ENCODE measurements around the gene CHRDL2.

The CHRDL2 gene

DNA sequence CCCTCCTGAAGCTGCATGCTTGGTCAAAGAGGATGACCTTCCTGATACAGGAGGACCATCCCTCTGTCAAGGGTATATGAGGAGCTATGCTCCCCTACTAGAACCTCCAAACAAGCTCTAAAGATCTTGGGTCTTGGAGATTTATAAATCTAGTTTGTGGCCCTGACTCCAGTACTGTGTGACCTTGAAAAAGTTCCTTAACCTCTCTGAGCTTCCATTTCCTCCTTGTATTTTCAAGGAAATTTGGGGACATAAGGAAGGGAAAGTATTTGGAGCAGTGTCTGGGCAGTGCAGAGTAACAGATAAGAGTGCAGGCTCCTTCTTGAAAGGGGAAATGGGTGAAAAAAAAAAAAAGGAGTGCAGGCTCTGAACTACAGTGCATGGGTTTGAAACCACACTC, 45.9 kb downstream of the CHRDL2 start:
- no peak for DNase-seq (ENCODE audit: low spot score)

- DNase-seq (ENCODE audit: low spot score), result no peak
Measured at GRCh38 chr11:74684661-74685060, 46.6 kb downstream of the CHRDL2 start.

DNA sequence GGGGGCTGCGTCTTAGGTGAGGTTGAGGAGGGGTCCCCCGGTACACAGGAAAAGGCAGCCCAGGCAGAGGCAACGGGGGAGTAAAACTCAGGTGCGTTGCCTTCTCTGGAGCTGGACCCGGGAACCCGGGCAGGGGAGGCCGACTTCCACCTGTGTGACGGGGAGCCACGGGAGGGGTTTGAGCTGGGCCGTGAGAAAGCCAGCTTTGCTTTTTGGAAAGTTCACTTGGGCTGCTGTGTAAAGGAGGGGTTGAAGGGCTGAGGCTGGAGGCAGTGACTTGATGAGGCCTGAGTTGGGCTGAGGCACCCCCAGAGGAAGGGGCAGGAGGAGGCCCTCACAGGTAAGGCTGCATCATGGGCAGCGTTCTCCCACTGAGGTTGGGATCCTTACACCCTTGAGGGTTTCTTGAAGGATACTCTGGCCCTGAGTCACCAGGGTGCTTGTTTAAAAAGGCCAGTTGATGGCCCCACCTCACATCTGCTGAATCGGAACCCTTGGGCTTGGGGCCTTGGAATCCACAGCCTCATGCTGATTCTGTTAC, 47.2 kb downstream of the CHRDL2 start:
- no peak for DNase-seq (ENCODE audit: low spot score)

DNA sequence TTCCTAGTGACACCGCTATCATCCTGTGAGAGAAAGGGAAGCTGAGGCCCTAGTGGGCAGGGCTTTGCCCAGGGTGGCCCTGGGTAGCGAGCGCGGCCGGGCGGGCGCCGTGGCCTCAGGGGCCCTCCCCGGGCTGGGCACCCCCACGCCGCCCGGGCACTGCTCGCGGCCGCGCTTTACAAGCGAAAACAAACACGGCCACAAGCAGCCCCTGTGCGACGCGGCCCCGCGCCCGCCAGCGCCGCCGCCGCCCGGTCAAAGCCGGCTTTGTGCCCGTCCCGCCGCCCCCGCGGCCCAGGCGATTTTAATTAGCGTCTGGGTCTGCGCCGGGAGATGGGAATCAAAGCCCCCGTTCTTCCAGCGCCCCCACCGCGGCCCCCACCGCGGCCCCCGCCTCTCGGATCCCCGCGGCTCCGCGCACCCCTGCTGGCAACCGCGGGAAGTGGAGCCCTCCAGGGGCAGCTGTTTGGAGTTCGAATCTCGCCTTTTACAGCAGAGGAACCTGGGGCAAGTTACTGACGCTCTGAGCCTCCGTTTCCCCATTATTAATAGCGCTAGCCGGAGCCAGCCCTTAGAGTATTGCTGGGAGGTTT, 47.9 kb downstream of the CHRDL2 start:
- no peak for DNase-seq (ENCODE audit: low spot score)

DNA sequence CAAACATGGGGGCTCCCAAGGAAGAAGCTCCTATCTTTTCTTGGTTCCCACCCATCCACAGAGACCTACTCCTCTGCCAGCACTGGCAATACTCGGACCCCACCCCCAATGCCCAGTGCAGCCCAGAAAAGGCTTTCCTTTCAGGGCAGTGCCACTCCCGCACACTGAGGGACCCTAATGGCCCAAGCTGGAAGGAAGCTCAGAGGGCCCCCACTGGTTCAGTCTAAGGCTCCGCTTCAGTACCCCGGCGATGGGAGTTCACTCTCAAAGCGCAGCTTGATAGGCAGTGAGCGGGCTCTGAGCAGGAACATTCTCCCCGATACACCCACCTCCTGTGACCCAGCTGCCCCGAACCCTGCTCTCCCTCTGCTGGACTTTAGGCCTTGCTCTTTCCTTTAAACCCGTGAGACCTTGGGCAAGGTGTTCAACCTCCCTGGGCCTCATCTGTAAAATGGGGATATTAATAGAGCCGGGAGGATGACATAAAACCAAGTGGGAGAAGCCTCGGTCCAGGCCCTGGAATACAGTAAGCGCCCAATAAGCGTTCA, 48.4 kb downstream of the CHRDL2 start:
- DNase-seq (ENCODE audit: low spot score), result no peak

- no peak for DNase-seq (ENCODE audit: low spot score)
Measured at GRCh38 chr11:74681686-74682651, 49.3 kb downstream of the CHRDL2 start.

- no peak for DNase-seq (ENCODE audit: low spot score)
Measured at GRCh38 chr11:74680703-74681531, 50.3 kb downstream of the CHRDL2 start.

DNA sequence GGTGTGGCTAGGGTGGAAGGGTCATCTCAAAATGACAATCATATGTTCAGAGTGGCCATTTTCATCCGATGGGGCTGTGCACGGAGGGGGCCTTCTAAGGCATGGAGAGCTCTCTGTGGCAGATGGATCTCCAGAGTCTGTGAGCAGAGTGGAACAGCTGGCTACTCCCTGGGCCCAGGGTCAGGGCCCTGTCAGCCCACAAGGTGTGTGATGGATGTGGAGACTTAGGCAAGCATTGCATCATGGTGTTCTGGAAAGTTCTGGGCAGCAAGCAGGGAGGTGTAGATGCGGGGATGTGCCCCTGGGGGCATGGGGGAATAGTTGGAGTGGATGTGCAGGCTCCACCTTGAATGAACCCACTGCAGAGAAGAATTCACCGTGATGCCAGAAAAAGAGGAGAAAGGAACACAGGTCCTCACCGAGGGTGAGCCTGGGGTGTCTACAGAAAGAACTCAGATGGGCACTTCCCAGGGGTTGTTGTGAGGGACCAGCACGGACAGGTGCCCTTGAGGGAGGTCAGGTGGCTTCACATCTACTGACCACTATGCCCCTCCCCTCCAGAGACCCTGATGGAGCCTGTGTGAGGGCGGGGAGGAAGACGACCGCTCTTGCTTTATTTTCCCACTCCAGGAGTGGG, 51.1 kb downstream of the CHRDL2 start:
- DNase-seq (ENCODE audit: low spot score), result no peak

DNA sequence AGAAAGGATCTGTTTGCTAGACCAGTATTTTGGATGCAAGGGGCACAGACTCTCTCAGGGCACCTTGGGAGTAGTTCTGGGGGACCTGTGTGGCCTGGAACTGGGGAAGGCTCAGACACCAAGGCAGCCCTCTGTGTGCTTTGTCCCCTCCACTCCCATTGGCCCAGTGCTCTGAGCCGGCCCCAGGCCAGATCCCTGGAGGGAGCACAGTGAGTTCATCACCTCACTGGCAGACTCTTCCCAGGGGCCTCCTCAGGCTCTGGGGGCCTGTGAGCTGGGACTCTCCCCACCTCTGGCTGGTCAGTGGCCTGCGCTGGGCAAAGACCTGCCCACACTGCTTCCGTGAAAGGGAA, 51.7 kb downstream of the CHRDL2 start:
- no peak for DNase-seq (ENCODE audit: low spot score)

- no peak for DNase-seq (ENCODE audit: low spot score)
Measured at GRCh38 chr11:74678591-74679512, 52.4 kb downstream of the CHRDL2 start.

DNA sequence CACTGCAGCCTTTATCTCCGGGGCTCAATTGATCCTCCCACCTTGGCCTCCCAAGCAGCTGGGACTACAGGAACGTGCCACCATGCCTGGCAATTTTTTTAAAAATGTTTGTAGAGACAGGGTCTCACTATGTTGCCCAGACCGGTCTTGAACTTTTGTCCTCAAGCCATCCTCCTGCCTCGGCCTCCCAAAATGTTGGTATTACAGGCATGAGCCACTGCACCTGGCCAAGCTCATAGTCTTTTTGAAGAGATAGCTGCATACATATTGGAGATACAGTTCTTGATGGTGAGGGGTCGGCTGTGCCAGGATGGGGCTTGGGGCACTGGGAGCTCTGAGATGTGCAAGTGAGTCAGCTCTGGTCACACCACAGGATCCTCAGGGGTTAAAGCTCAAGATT, 53.2 kb downstream of the CHRDL2 start:
- no peak for DNase-seq (ENCODE audit: low spot score)

DNA sequence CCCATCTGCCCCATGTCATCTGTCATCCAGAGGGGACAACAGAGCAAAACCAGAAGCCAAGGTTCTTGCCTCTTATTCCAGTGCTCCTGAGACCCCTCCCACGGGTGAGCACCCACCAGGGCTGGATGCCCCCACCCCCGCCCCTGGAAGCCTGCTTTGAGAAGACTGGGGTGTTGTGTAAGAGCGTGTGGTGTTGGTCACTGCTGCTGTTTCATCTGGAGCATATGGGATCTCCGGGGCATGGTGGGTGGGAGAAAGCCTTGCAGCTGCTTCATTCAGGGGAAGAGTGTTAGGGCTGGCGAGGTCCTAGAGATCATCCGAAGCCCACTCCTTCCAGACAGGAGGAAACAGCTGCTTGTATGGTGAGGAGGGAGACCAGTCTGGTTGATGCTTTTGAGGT, 54.1 kb downstream of the CHRDL2 start:
- no peak for DNase-seq (ENCODE audit: low spot score)

DNA sequence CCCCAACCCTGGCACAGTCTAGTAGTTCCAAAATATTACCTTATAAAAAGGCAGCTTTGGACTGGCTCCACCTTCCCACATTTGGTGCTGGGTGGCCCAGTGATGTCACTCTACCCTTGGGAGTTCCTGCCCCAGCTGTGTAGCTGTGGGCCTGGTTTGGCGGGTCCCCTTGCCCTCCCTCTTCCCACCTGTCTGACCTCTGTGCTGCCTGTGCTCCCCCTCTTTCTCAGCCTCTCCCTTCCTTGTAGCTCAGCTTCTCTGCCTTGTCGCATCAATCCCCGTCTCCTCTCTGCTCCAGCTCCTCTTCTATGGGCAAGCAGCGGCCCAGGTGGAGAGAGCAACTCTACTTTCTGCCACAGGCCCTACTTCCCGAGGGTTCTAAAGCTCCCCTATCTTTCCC, 54.6 kb downstream of the CHRDL2 start:
- DNase-seq (ENCODE audit: low spot score), result no peak

GRCh38 chr11:74675761-74676160, 55.5 kb downstream of the CHRDL2 start:
- DNase-seq (ENCODE audit: low spot score), result no peak

- DNase-seq (ENCODE audit: low spot score), result no peak
Measured at GRCh38 chr11:74673693-74674360, 57.4 kb downstream of the CHRDL2 start.

GRCh38 chr11:74672956-74673692, 58.1 kb downstream of the CHRDL2 start:
- DNase-seq (ENCODE audit: low spot score), result no peak

GRCh38 chr11:74672332-74672955, 58.8 kb downstream of the CHRDL2 start:
- DNase-seq (ENCODE audit: low spot score), result no peak

DNA sequence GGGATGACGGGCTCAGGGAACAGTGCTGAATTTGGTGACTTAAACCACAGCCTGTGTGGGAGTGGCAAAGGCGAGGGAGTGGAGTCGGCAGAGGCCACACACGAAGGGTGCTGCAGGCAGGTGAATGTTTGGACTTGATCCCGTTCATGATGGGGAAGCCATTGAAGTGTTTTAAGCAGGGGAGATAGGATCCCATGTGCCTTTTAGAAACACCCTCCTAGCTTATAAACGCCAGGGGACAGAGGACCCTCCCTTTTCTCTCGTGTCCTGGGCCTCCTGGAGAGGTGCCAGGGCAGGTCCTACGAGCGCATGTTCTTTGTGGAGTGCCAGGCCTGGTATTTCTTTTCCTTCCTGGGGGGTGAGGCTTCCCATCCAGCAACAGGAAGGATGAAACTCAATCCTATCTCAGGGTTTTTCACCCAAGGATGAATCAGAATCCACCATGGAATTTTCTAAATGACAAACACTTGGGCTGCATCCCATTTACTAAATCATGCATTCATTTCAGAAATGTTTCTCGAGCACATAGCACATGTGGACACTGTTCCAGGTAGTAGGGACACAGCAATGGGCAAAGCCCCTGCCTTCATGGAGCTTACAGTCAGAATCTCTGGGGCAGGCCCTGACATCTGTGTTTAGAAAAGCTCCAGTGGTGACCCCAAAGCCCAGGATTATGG, 59.6 kb downstream of the CHRDL2 start:
- DNase-seq (ENCODE audit: low spot score), result no peak

Data from CD4-positive, alpha-beta T cell treated with Interleukin-2 at 100 ng/mL for 4 hours (primary cell).